Fibroblast of villous mesenchyme (primary cell): ENCODE data around the gene NKIRAS1. TPM values are rescaled to one million over a fixed set of nuclear protein-coding genes. Genes with fewer than 3 reads are reported as not detected.
"Not testable (repeated sequence)": the region's sequence is repeated elsewhere in the genome, so short reads cannot be mapped to it uniquely, and the experiment has no call there.

ENCODE experiments used
- DNase-seq: peaks from one replicate; pipeline ENCODE4 v3.0.0-alpha.2; 2010; ENCODE audit warnings: low read depth
- H3K4me3 ChIP-seq: 2 replicates; pipeline ENCODE4 v1.5.1; 2011; ENCODE audit warnings: low read depth, mild to moderate bottlenecking, low read length
- CTCF ChIP-seq: IDR thresholded peaks from 2 replicates; pipeline ENCODE4 v1.5.1; 2012; ENCODE audit warnings: low read depth, mild to moderate bottlenecking, low read length; ENCODE audit not compliant: insufficient read depth
- total RNA-seq: library from RNA; depleted of rRNA; stranded (reverse); fragments of >200 nt; gene quantifications from 2 replicates; pipeline ENCODE4 v1.2.3, GENCODE V29; 2012

NKIRAS1 gene
- total RNA-seq, 1 donor, result 28.1 TPM

- no peak for TF ChIP-seq CTCF
- no peak for DNase-seq
- no peak overlapping the region for H3K4me3 ChIP-seq
Observed at GRCh38 chr3:23863060-23863459, 53.7 kb downstream of the NKIRAS1 start.

GRCh38 chr3:23861689-23862088, 55.1 kb downstream of the NKIRAS1 start:
- H3K4me3 ChIP-seq, result no peak overlapping the region
- DNase-seq, result no peak
- no peak for TF ChIP-seq CTCF

GRCh38 chr3:23859839-23860382, 56.9 kb downstream of the NKIRAS1 start:
- DNase-seq, result no peak

GRCh38 chr3:23859012-23859743, 57.6 kb downstream of the NKIRAS1 start:
- H3K4me3 ChIP-seq, result no peak overlapping the region
- DNase-seq, result peak; percentile 52
- no peak for TF ChIP-seq CTCF

More at GRCh38 chr3:23859839-23860382, 56.9 kb downstream of the NKIRAS1 start:
- H3K4me3 ChIP-seq, result no peak overlapping the region
- TF ChIP-seq CTCF, result no peak

- no peak overlapping the region for H3K4me3 ChIP-seq
- DNase-seq, result peak; percentile 72
- no peak for TF ChIP-seq CTCF
Observed at GRCh38 chr3:23856286-23856685, 60.5 kb downstream of the NKIRAS1 start.

GRCh38 chr3:23849462-23849861, 67.3 kb downstream of the NKIRAS1 start:
- not testable (repeated sequence) for DNase-seq, H3K4me3 ChIP-seq

- DNase-seq, result no peak
- H3K4me3 ChIP-seq, result no peak overlapping the region
- no peak for TF ChIP-seq CTCF
Observed at GRCh38 chr3:23845326-23846216, 71.2 kb downstream of the NKIRAS1 start.
